Stimulated activated CD8-positive, alpha-beta memory T cell treated with anti-CD3 and anti-CD28 coated beads, Interleukin-7, amount 100 ng/mL, for 1 hour (primary cell): ENCODE measurements around the gene CHST11.

Source experiments
- DNase-seq, 2 donors: peaks; one replicate each; pipeline ENCODE4 v3.0.0-alpha.2; 2020; ENCODE audit warnings: low read depth in 2 of 2

The CHST11 gene

GRCh38 chr12:104695453-104696148 is 238.9 kb downstream of the CHST11 start:
- DNase-seq = peak; percentile 16 to 38

GRCh38 chr12:104697186-104697585 is 240.4 kb downstream of the CHST11 start:
- DNase-seq = no peak

- no peak for DNase-seq
Measured at GRCh38 chr12:104698871-104699270, 242.1 kb downstream of the CHST11 start.

- no peak for DNase-seq
Measured at GRCh38 chr12:104699489-104700190, 242.9 kb downstream of the CHST11 start.

- DNase-seq = no peak
Measured at GRCh38 chr12:104700324-104700723, 243.6 kb downstream of the CHST11 start.

GRCh38 chr12:104701301-104701700 is 244.6 kb downstream of the CHST11 start:
- DNase-seq = no peak

GRCh38 chr12:104701756-104702155 is 245.0 kb downstream of the CHST11 start:
- no peak for DNase-seq

- no peak for DNase-seq
Measured at GRCh38 chr12:104702565-104703139, 245.9 kb downstream of the CHST11 start.

GRCh38 chr12:104703372-104703771 is 246.6 kb downstream of the CHST11 start:
- no peak for DNase-seq

GRCh38 chr12:104704224-104704779 is 247.6 kb downstream of the CHST11 start:
- no peak for DNase-seq

- no peak for DNase-seq
Measured at GRCh38 chr12:104707194-104707593, 250.4 kb downstream of the CHST11 start.

GRCh38 chr12:104707794-104708558 is 251.2 kb downstream of the CHST11 start:
- no peak for DNase-seq

GRCh38 chr12:104708891-104709290 is 252.1 kb downstream of the CHST11 start:
- no peak for DNase-seq

GRCh38 chr12:104709692-104710435 is 253.1 kb downstream of the CHST11 start:
- DNase-seq = no peak

- DNase-seq = no peak
Measured at GRCh38 chr12:104710940-104711689, 254.4 kb downstream of the CHST11 start.

- no peak for DNase-seq
Measured at GRCh38 chr12:104712477-104712876, 255.7 kb downstream of the CHST11 start.

GRCh38 chr12:104712968-104713367 is 256.2 kb downstream of the CHST11 start:
- no peak for DNase-seq

GRCh38 chr12:104713444-104713843 is 256.7 kb downstream of the CHST11 start:
- DNase-seq = no peak

- DNase-seq = no peak
Measured at GRCh38 chr12:104714369-104714768, 257.6 kb downstream of the CHST11 start.

- DNase-seq = no peak
Measured at GRCh38 chr12:104716172-104716571, 259.4 kb downstream of the CHST11 start.
